ENCODE data around the gene OR4M2.
"Not testable (repeated sequence)": the region's sequence is repeated elsewhere in the genome, so short reads cannot be mapped to it uniquely, and the experiment has no call there.

The OR4M2 gene, protein sequence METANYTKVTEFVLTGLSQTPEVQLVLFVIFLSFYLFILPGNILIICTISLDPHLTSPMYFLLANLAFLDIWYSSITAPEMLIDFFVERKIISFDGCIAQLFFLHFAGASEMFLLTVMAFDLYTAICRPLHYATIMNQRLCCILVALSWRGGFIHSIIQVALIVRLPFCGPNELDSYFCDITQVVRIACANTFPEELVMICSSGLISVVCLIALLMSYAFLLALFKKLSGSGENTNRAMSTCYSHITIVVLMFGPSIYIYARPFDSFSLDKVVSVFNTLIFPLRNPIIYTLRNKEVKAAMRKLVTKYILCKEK

DNA sequence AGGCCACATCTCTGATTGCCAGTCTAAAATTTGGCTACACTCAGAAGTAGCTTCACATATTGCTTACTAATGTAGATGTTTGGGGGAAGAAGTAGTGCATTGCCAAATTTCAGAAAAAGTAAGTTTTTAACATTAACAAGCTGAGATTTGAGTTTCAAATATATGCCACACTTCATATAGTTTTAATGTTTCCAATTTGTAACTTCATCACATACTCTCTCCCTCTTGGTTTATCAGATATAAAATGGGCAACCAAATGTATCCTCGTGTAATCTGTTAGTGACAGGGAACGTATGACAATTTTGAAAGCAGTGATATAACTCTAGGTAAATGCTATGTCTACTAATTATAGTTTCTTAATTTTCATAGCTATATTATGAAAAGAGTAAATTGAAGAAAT, at the start of gene OR4M2:
TSS of gene OR4M2 (plus strand) at position 301 of the 400 bp plus-strand sequence. CDS start at position 399, 98 bp downstream.
- DNase-seq (ENCODE audit: low read depth in 2 of 2), result not testable (repeated sequence)

DNA sequence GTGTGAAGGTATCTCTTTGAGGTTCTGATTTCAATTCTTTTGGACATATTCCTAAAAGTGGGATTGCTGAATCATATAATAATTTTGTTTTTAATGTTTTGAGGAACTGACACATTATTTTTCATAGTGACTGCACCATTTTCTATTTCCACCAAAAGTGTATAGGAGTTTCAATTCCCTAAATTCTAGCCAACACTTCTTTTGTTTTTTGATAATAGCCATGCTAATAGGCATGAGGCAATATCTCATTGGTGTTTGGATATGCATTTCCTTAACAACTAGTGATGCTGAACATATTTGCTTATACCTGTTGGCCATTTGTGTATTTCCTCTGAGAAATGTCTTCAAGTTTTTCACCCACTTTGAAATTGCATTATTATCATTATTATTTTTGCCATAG, 11.1 kb upstream of the OR4M2 start:
- DNase-seq (ENCODE audit: low read depth in 2 of 2), result not testable (repeated sequence)

DNA sequence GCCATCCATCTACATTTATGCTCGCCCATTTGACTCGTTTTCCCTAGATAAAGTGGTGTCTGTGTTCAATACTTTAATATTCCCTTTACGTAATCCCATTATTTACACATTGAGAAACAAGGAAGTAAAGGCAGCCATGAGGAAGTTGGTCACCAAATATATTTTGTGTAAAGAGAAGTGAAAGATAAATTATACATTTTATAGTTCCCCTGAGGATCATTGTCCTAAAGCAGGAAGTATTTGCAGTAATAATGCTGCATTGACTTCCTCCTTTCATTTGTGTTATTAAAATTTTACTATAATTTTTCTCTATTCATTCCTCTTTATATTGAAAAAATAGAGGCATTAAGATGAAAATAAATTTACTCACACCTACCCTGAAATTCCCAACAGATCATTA, 1.1 kb downstream of the OR4M2 start:
- DNase-seq (ENCODE audit: low read depth in 2 of 2), result not testable (repeated sequence)

DNA sequence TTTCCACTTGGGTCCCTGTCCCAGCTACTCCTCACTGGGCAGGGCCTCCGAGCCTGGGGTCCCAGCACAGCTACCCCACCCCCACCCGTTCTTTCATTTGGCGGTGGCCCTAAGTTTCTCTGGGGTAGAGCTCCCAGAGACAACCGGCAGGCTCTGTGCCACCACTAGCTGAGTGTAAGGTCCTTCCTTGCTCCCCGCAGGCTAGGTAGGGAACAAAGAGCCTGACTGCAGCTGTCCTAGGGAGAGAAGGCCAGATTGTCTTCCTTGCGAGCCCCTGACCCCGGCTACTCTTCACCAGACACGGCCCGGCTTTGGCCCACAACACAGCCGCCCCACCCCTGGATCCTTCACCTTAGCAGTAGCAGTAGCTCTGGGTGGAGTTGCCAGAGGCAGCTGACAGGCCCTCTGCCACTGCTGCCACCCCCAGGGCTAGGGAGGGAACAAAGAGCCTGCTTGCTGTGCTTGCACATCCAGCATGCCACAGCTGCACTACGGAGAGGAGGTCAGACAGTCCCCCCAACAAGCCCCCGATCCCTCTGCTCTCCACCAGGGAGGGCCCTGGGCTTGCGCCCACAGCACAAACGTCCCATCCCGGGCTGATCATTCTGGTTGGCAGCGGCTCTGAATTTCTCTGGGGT, 18.4 kb downstream of the OR4M2 start:
- DNase-seq (ENCODE audit: low read depth in 2 of 2), result not testable (repeated sequence)

DNA sequence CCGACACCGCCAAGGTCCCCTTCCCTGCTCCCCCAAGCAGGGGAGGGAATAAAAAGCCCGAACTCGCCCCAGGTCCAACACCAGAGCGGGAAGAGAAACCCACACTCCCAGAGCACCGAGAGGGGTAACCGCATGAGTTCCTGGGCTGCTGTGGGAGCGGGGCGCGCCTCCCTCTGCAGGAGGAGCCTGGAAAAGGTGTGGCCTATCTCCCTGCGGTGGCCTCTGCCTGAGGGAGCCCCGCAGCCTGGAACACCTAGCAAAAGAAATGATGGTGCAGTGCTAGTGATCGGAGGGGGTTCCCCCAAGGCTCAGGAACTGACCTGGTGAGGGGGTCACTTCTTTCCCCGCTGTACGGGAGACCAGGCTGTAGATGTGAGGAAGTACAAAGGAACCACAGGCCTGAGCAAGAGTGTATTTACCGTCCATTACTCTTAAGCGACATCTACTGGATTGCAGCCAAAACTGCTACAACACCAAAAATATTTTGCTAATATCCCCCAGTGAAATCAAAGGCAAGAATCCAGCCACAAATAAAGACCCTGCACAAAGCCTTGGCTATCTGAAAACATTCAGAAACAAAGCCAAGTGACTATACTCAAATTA, 19.1 kb downstream of the OR4M2 start:
- DNase-seq (ENCODE audit: low read depth in 2 of 2), result not testable (repeated sequence)

DNA sequence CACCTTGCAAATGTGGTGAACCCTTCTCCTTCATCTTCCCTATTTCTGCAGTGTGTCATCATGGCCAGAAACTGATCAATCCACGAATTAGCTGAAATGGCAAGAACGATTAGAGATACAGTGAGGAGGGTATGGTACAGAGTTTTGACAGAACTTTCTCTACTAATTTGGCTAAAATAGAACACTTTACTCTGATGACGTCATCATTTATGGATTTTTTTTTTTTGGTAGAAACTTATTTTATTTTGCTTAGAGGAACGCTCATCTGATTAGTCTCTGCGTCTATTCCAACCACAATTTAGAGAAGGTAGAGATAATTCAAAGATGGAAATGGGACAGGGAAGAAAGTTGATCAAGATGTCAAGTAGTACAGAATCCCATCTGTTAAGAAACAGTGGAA, 41.7 kb downstream of the OR4M2 start:
- not testable (repeated sequence) for DNase-seq (ENCODE audit: low read depth in 2 of 2)
